Adrenal gland (tissue), 5 donors: ENCODE results near the gene ING5.

ENCODE experiments used
- POLR2A ChIP-seq, 2 donors: fragments of 450-650 bp; IDR thresholded peaks; one replicate each; pipeline ENCODE4 v1.6.1; 2017; ENCODE audit warnings: antibody characterized with exemption in 2 of 2, mild to moderate bottlenecking in 2 of 2, moderate library complexity in 1 of 2
- TF ChIP-seq, protein P1 (sequence below), 6 experiments: fragments of 450-650 bp in 4 of 6; fragments of 200-600 bp in 2 of 6; sonication (generic) in 1 of 6; IDR thresholded peaks; 1 replicate in 5 of 6; 2 replicates in 1 of 6; pipeline versions ENCODE4 v1.5.1 to v1.8.0; 2016 to 2021; ENCODE audit warnings: antibody characterized with exemption in 6 of 6, mild to moderate bottlenecking in 2 of 6, moderate library complexity in 1 of 6
- donor health status: DM: no; HTN: no; CAD: no.

DNA sequence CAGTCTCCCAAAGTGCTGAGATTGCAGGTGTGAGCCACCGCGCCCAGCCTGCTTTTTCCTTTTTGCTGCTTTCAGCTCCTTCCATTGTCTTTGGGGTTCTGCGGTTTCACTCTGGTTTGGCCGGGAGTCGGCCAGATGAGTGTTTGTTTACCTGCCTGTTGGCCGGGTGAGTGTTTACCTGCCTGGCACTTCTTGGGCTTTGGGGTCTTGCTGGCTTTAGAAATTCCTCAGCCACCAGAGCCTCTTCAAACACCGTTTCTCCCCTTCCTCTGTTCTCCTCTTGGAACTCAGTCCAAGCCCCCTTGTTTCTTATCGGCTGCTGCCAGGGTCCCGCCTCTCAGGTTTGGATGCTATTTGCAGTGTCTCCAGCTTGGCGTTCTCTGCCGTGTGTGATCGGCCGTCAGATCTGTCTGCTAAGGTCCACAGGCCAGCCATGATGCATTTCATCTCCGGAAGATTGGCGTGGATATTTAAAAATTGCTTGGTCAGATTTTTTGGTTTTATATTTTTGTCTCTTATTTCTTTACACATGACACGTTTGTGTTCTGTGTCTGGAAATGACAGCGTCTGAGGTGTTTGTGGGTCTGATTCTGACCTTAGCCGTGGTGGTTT lies 60.6 kb downstream of the ING5 start:
- TF ChIP-seq, protein P1, sequence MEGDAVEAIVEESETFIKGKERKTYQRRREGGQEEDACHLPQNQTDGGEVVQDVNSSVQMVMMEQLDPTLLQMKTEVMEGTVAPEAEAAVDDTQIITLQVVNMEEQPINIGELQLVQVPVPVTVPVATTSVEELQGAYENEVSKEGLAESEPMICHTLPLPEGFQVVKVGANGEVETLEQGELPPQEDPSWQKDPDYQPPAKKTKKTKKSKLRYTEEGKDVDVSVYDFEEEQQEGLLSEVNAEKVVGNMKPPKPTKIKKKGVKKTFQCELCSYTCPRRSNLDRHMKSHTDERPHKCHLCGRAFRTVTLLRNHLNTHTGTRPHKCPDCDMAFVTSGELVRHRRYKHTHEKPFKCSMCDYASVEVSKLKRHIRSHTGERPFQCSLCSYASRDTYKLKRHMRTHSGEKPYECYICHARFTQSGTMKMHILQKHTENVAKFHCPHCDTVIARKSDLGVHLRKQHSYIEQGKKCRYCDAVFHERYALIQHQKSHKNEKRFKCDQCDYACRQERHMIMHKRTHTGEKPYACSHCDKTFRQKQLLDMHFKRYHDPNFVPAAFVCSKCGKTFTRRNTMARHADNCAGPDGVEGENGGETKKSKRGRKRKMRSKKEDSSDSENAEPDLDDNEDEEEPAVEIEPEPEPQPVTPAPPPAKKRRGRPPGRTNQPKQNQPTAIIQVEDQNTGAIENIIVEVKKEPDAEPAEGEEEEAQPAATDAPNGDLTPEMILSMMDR (IDR thresholded peaks at IDR 0.05) = no peak
- no peak for TF ChIP-seq POLR2A (IDR thresholded peaks at IDR 0.05)
